GM12875 (cell line): ENCODE measurements around the gene RPS27.
A peak's percentile ranks its signal among the peaks of the same experiment; 100 is the strongest.

Experiments
- H3K4me3 ChIP-seq: one replicate; pipeline ENCODE4 v1.5.1; 2011; ENCODE audit warnings: low read depth, low read length, control low read depth
- CTCF ChIP-seq: IDR thresholded peaks from 2 replicates; pipeline ENCODE4 v1.5.1; 2011; ENCODE audit warnings: low read depth, mild to moderate bottlenecking, control low read depth, inconsistent platforms, low read length, moderate library complexity, borderline replicate concordance; ENCODE audit not compliant: insufficient read depth

The RPS27 gene

GRCh38 chr1:153990468-153991150 lies at the start of gene RPS27:
RPS27 (plus strand) TSS chr1:153990762; CDS start chr1:153990797, 35 bp downstream.
- TF ChIP-seq CTCF = no peak
- H3K4me3 ChIP-seq = peak within 1 kb of the TSS; percentile 85

GRCh38 chr1:153941826-153942725 lies 48.5 kb upstream of the RPS27 start:
- TF ChIP-seq CTCF = no peak
- H3K4me3 ChIP-seq = no peak overlapping the region

- H3K4me3 ChIP-seq = no peak overlapping the region
- no peak for TF ChIP-seq CTCF
Observed at GRCh38 chr1:153942766-153943549, 47.6 kb upstream of the RPS27 start.

- TF ChIP-seq CTCF = no peak
- H3K4me3 ChIP-seq = peak overlapping the region; percentile 92
Observed at GRCh38 chr1:153944005-153944826, 46.3 kb upstream of the RPS27 start.

- H3K4me3 ChIP-seq = peak overlapping the region; percentile 92
- no peak for TF ChIP-seq CTCF
Observed at GRCh38 chr1:153944827-153945117, 45.8 kb upstream of the RPS27 start.

GRCh38 chr1:153945131-153945794 lies 45.3 kb upstream of the RPS27 start:
- no peak for TF ChIP-seq CTCF
- peak overlapping the region; percentile 92 for H3K4me3 ChIP-seq
